CD4-positive, alpha-beta memory T cell (primary cell): ENCODE results near the gene AQP4. TPM values are rescaled to one million over a fixed set of nuclear protein-coding genes. Genes with fewer than 3 reads are reported as not detected.

Experiments
- CTCF ChIA-PET: fragments of 350-600 bp; sonication (Branson Sonifier 250); formaldehyde crosslinking; loops from one replicate; lab custom pipeline; 2021; ENCODE audit warnings: inconsistent platforms; ENCODE audit not compliant: partially characterized antibody; lab: Charles Lee
- POLR2A ChIA-PET: fragments of 350-600 bp; sonication (Branson Sonifier 250); formaldehyde crosslinking; loops from one replicate; lab custom pipeline; 2021; ENCODE audit not compliant: partially characterized antibody; lab: Charles Lee
- DNase-seq, 5 donors: peaks; one replicate each; pipeline versions ENCODE4 v3.0.0 to v3.0.0-alpha.2; 2020 to 2022; ENCODE audit warnings: mixed read lengths in 1 of 5
- H3K27ac ChIP-seq: one replicate; pipeline ENCODE4 v1.7.0; 2013; ENCODE audit warnings: low read depth, low read length
- H3K27me3 ChIP-seq: 2 replicates; pipeline ENCODE4 v1.7.0; 2013; ENCODE audit warnings: mild to moderate bottlenecking, low read length, moderate library complexity; ENCODE audit not compliant: insufficient read depth
- H3K36me3 ChIP-seq: 2 replicates; pipeline ENCODE4 v1.7.0; 2013; ENCODE audit warnings: mild to moderate bottlenecking, low read length, moderate library complexity; ENCODE audit not compliant: insufficient read depth
- H3K4me1 ChIP-seq: 2 replicates; pipeline ENCODE4 v1.7.0; 2013; ENCODE audit warnings: mild to moderate bottlenecking, low read length, moderate library complexity; ENCODE audit not compliant: insufficient read depth
- H3K4me3 ChIP-seq, 2 donors: one replicate each; pipeline ENCODE4 v1.7.0; 2013; ENCODE audit warnings: low read length in 2 of 2, mild to moderate bottlenecking in 1 of 2
- H3K9me3 ChIP-seq, 2 donors: one replicate each; pipeline ENCODE4 v1.7.0; 2013; ENCODE audit warnings: low read length in 2 of 2, control low read depth in 1 of 2; ENCODE audit not compliant: control insufficient read depth in 1 of 2
- H3K27ac Mint-ChIP-seq, 7 donors: one replicate each; pipeline ENCODE4 v1.8.0; 2020 to 2021; ENCODE audit warnings: mixed read lengths in 7 of 7, mild to moderate bottlenecking in 6 of 7, inconsistent platforms in 3 of 7, moderate library complexity in 3 of 7
- H3K27me3 Mint-ChIP-seq, 2 donors: one replicate each; pipeline ENCODE4 v1.8.0; 2020 to 2021; ENCODE audit warnings: mixed read lengths in 2 of 2
- H3K36me3 Mint-ChIP-seq, 2 donors: one replicate each; pipeline ENCODE4 v1.8.0; 2020 to 2021; ENCODE audit warnings: mixed read lengths in 2 of 2, inconsistent platforms in 1 of 2, mild to moderate bottlenecking in 1 of 2
- H3K4me1 Mint-ChIP-seq, 4 donors: one replicate each; pipeline ENCODE4 v1.8.0; 2020 to 2021; ENCODE audit warnings: mixed read lengths in 4 of 4, mild to moderate bottlenecking in 1 of 4
- H3K4me3 Mint-ChIP-seq, 8 donors: one replicate each; pipeline ENCODE4 v1.8.0; 2020 to 2021; ENCODE audit warnings: mixed read lengths in 8 of 8, mild to moderate bottlenecking in 7 of 8, moderate library complexity in 6 of 8, inconsistent platforms in 3 of 8
- H3K9me3 Mint-ChIP-seq, 8 donors: one replicate each; pipeline ENCODE4 v1.8.0; 2020 to 2021; ENCODE audit warnings: mixed read lengths in 8 of 8, mild to moderate bottlenecking in 5 of 8, inconsistent platforms in 3 of 8, moderate library complexity in 1 of 8
- intact Hi-C: fragments of 100-400 bp; cut with micrococcal nuclease; formaldehyde crosslinking; loops from one replicate; pipeline ENCODE4 v1.15.1; 2023
- polyA plus RNA-seq, 2 donors: library from polyadenylated mRNA; unstranded; fragments of 300-500 nt; fragmentation: Illumina TruSeq; gene quantifications; one replicate each; pipeline ENCODE4 v1.2.3, GENCODE V29; 2021
- total RNA-seq, 2 experiments: library from RNA; stranded (reverse); gene quantifications; one replicate each; pipeline ENCODE4 v1.2.3, GENCODE V29; 2021

The AQP4 gene
- total and polyA plus RNA-seq, 4 experiments from 2014 or later, result not detected

GRCh38 chr18:26840965-26841364 lies 24.5 kb downstream of the AQP4 start:
- Histone ChIP-seq H3K9me3 (no peaks in the 10 kb centered on the region), H3K36me3 (no peaks in the 10 kb centered on the region), H3K4me1 (no peaks in the 10 kb centered on the region), H3K27me3 (no peaks in the 10 kb centered on the region), H3K4me3 (no peak overlapping the region), H3K27ac (no peak overlapping the region)
- DNase-seq, result no peak
- H3K27ac Mint-ChIP-seq, result no peak overlapping the region
- ChIA-PET CTCF (no interaction called here), POLR2A (no interaction called here)
- H3K4me1 Mint-ChIP-seq, result no peaks in the 10 kb centered on the region
- no peak overlapping the region for H3K4me3 Mint-ChIP-seq
- H3K9me3 Mint-ChIP-seq, result peaks cover 0 to 12% (median 3%) of the 10 kb centered on the region in 8 donors
- no peaks in the 10 kb centered on the region for H3K27me3 Mint-ChIP-seq
- no peaks in the 10 kb centered on the region for H3K36me3 Mint-ChIP-seq
- intact Hi-C loops, result no loop called here

GRCh38 chr18:26839609-26840008 lies 25.9 kb downstream of the AQP4 start:
- no peaks in the 10 kb centered on the region for H3K4me1 Mint-ChIP-seq
- no peaks in the 10 kb centered on the region for H3K4me1 ChIP-seq
- no peaks in the 10 kb centered on the region for H3K36me3 ChIP-seq
- ChIA-PET POLR2A (no interaction called here), CTCF (no interaction called here)
- H3K9me3 Mint-ChIP-seq, result peaks cover 0 to 16% (median 5%) of the 10 kb centered on the region in 8 donors
- DNase-seq, result no peak
- intact Hi-C loops, result no loop called here
- no peak overlapping the region for H3K27ac Mint-ChIP-seq
- no peaks in the 10 kb centered on the region for H3K9me3 ChIP-seq
- H3K27me3 Mint-ChIP-seq, result no peaks in the 10 kb centered on the region
- H3K27me3 ChIP-seq, result no peaks in the 10 kb centered on the region
- H3K4me3 Mint-ChIP-seq, result no peak overlapping the region
- H3K4me3 ChIP-seq, result no peak overlapping the region
- no peak overlapping the region for H3K27ac ChIP-seq
- H3K36me3 Mint-ChIP-seq, result no peaks in the 10 kb centered on the region

GRCh38 chr18:26832302-26832701 lies 33.2 kb downstream of the AQP4 start:
- H3K4me3 ChIP-seq, result no peak overlapping the region
- intact Hi-C loops, result no loop called here
- ChIA-PET CTCF (no interaction called here), POLR2A (no interaction called here)
- no peaks in the 10 kb centered on the region for H3K4me1 ChIP-seq
- no peaks in the 10 kb centered on the region for H3K27me3 ChIP-seq
- H3K36me3 ChIP-seq, result no peaks in the 10 kb centered on the region
- Mint-ChIP-seq H3K27ac (no peak overlapping the region), H3K9me3 (peaks cover 0 to 18% (median 6%) of the 10 kb centered on the region in 8 donors), H3K36me3 (no peaks in the 10 kb centered on the region), H3K4me3 (no peak overlapping the region), H3K27me3 (peaks cover 0 to 1% of the 10 kb centered on the region in 2 donors), H3K4me1 (no peaks in the 10 kb centered on the region)
- no peak overlapping the region for H3K27ac ChIP-seq
- no peak for DNase-seq
- no peaks in the 10 kb centered on the region for H3K9me3 ChIP-seq

- Histone ChIP-seq H3K27ac (no peak overlapping the region), H3K4me3 (no peak overlapping the region), H3K36me3 (no peaks in the 10 kb centered on the region), H3K27me3 (no peaks in the 10 kb centered on the region), H3K4me1 (no peaks in the 10 kb centered on the region), H3K9me3 (no peaks in the 10 kb centered on the region)
- Mint-ChIP-seq H3K4me3 (no peak overlapping the region), H3K27ac (no peak overlapping the region), H3K9me3 (peaks cover 0 to 13% (median 5%) of the 10 kb centered on the region in 8 donors), H3K4me1 (no peaks in the 10 kb centered on the region), H3K27me3 (no peaks in the 10 kb centered on the region), H3K36me3 (no peaks in the 10 kb centered on the region)
- no peak for DNase-seq
- CTCF ChIA-PET, result no interaction called here
- intact Hi-C loops, result no loop called here
- POLR2A ChIA-PET, result no interaction called here
Measured at GRCh38 chr18:26827581-26827980, 37.9 kb downstream of the AQP4 start.

- Mint-ChIP-seq H3K4me1 (no peaks in the 10 kb centered on the region), H3K4me3 (no peak overlapping the region), H3K27ac (no peak overlapping the region), H3K9me3 (peaks cover 0 to 12% (median 5%) of the 10 kb centered on the region in 8 donors), H3K27me3 (peaks cover 0 to 1% of the 10 kb centered on the region in 2 donors), H3K36me3 (no peaks in the 10 kb centered on the region)
- H3K27me3 ChIP-seq, result no peaks in the 10 kb centered on the region
- no peaks in the 10 kb centered on the region for H3K4me1 ChIP-seq
- POLR2A ChIA-PET, result no interaction called here
- H3K36me3 ChIP-seq, result no peaks in the 10 kb centered on the region
- no peak overlapping the region for H3K27ac ChIP-seq
- H3K9me3 ChIP-seq, result no peaks in the 10 kb centered on the region
- no peak overlapping the region for H3K4me3 ChIP-seq
- intact Hi-C loops, result no loop called here
- no peak for DNase-seq
- CTCF ChIA-PET, result no interaction called here
Measured at GRCh38 chr18:26826656-26827235, 38.8 kb downstream of the AQP4 start.

GRCh38 chr18:26821181-26821580 lies 44.3 kb downstream of the AQP4 start:
- Mint-ChIP-seq H3K9me3 (peaks cover 0 to 37% (median 30%) of the 10 kb centered on the region in 8 donors), H3K27ac (no peak overlapping the region), H3K4me3 (no peak overlapping the region), H3K4me1 (no peaks in the 10 kb centered on the region), H3K36me3 (no peaks in the 10 kb centered on the region), H3K27me3 (peaks cover 0 to 2% of the 10 kb centered on the region in 2 donors)
- ChIA-PET CTCF (no interaction called here), POLR2A (no interaction called here)
- intact Hi-C loops, result no loop called here
- no peak overlapping the region for H3K4me3 ChIP-seq
- no peak overlapping the region for H3K27ac ChIP-seq
- H3K9me3 ChIP-seq, result no peaks in the 10 kb centered on the region
- no peaks in the 10 kb centered on the region for H3K27me3 ChIP-seq
- H3K36me3 ChIP-seq, result no peaks in the 10 kb centered on the region
- DNase-seq, result no peak
- H3K4me1 ChIP-seq, result no peaks in the 10 kb centered on the region

GRCh38 chr18:26819046-26819445 lies 46.5 kb downstream of the AQP4 start:
- Mint-ChIP-seq H3K36me3 (no peaks in the 10 kb centered on the region), H3K4me1 (no peaks in the 10 kb centered on the region), H3K9me3 (peaks cover 0 to 39% (median 29%) of the 10 kb centered on the region in 8 donors), H3K27me3 (peaks cover 0 to 2% of the 10 kb centered on the region in 2 donors), H3K27ac (no peak overlapping the region), H3K4me3 (no peak overlapping the region)
- DNase-seq, result no peak
- ChIA-PET POLR2A (no interaction called here), CTCF (no interaction called here)
- no peak overlapping the region for H3K27ac ChIP-seq
- intact Hi-C loops, result no loop called here
- no peaks in the 10 kb centered on the region for H3K4me1 ChIP-seq
- H3K36me3 ChIP-seq, result no peaks in the 10 kb centered on the region
- no peaks in the 10 kb centered on the region for H3K27me3 ChIP-seq
- no peak overlapping the region for H3K4me3 ChIP-seq
- H3K9me3 ChIP-seq, result no peaks in the 10 kb centered on the region
